HG02678 (cell line): Measurements from ENCODE around the gene KRT14.
"Not testable (repeated sequence)": the region's sequence is repeated elsewhere in the genome, so short reads cannot be mapped to it uniquely, and the experiment has no call there.

ENCODE experiments used
- ATAC-seq: cut with Tn5 transposase; IDR thresholded peaks from one replicate; pipeline ENCODE4 v1.9.1; 2021; ENCODE audit warnings: mild to moderate bottlenecking, moderate library complexity; ENCODE audit not compliant: unreplicated experiment

The KRT14 gene

DNA sequence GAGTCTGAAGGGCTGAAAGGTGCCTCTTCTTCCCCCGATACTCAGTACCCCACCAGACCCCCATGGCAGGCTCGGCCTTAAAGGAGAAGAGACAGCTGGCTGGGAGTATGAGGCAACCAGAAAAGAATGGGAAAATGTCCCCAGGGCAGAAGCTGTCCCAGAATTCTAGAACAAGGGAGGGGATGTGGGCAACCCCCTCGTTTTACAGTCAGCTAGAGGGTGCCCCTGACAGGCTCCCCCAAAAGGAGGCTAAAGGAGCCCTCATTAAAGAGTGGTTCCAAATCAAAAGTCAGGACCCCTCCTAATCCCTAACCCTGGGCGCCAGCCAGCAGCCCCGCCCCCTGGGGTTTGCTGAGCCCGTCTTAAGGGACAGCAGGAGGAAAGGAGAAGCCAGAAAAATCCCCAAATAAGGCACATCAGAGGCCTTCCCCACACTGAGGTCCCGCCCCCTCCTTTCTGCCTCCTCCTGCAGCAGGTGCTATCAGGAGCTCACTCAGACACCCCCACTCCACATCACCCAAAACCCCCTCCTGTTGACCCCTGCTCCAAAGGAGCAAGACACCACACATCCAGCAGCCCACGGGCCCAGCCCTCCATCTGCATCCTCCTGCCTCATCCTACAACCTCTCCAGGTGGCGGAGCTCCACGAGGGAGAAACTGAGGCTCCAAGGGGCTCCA lies 36.6 kb upstream of the KRT14 start:
- ATAC-seq, result not testable (repeated sequence)

DNA sequence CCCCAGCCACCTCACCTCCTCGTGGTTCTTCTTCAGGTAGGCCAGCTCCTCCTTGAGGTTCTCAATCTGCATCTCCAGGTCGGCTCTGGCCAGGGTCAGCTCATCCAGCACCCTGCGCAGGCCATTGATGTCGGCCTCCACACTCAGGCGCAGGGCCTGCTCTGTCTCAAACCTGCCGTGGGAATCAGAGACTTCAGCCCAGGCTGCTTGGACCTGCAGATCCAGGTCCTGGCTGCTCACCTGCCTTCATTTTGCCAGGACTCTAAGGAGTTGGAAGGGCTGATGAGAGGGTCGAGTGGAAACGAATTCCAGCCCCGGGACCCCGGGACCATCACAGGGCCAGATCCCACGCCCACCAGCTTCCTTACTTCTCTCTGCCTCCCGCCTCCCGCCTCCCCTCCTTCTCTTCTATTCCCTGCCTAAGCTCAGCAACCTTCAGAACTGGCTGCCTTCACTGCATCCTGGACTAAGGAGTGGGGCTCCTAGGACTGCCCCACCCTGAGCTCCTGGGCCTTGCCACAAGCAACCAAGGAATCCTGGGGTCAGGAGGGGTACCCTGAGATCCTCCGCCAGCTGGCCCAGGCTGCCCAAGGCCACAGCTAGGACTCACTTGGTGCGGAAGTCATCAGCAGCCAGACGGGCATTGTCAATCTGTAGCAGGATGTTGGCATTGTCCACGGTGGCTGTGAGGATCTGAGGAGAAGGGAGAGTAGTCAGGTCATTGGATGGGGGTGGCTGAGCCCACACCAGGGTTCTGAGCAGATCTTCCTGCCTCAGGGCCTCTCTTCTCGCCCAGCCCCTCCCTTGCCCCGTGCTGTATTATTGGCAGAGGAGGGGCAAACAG lies 35.9 kb upstream of the KRT14 start:
- not testable (repeated sequence) for ATAC-seq

DNA sequence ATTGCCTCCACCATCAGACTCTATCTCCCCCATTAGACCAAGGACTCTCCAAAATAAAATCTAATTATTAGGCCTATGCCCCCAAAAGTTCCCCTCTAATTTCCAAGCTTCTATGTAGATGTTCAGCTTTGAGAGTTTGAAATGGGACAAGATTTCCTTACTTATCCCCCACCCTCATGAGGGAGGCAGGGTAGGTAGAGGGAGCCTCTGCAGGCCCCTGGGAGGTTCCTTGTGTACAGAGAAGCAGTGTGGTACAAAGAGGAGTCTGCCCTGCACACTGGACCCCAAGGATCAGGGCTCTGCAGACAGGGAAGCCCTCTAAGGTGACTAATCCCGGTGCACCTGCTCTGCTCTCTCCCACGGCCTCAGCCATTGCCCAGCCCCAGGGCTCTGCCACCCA lies 35.2 kb upstream of the KRT14 start:
- ATAC-seq, result no peak

DNA sequence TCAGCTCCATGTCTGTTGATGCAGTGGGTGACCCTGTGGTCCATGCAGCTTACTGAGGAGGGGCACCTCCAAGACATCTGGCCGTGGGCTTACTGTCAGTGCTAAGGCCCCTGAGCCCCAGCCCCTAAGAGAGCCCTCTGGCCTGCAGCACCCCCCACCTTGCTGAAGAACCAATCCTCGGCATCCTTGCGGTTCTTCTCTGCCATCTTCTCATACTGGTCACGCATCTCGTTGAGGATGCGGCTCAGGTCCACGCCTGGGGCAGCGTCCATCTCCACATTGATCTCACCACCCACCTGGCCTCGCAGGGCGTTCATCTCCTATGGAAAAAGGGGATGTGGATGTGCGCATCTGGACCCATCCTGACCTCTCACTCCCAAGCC lies 34.7 kb upstream of the KRT14 start:
- ATAC-seq, result not testable (repeated sequence)

DNA sequence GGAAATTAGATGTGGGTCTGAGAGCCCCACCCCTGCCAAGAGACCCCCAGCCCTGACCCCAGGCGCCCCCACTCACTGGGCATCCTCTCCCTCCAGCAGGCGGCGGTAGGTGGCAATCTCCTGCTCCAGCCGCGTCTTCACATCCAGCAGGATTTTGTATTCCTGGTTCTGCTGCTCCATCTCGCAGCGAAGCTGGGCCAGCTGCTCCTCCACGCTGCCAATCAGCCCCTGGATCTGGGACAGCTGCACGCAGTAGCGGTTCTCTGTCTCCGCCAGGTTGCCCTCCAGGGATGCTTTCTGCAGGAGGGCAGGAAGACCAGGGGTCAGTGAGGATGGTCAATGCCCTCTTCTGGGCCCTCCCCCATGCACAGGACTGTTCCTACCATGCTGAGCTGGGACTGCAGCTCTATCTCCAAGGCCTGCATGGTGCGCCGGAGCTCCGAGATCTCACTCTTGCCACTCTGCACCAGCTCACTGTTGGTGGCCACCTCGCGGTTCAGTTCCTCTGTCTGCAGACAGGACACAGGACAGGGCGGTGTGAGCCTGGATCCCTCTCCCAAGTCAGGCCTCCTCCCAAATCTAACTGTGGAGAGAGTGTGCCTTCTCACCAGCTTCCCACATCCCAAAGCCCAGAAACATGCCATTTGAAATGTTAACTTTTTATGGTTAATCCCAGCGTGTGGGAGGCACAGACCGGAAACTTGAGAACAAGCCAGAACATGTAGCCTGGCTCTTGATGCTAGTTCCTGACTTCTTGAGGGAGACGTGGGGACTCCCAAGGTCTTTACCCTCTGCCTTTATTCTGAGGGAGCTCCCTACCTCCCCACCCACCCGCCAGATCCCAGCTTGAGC lies 34.1 kb upstream of the KRT14 start:
- ATAC-seq, result no peak

DNA sequence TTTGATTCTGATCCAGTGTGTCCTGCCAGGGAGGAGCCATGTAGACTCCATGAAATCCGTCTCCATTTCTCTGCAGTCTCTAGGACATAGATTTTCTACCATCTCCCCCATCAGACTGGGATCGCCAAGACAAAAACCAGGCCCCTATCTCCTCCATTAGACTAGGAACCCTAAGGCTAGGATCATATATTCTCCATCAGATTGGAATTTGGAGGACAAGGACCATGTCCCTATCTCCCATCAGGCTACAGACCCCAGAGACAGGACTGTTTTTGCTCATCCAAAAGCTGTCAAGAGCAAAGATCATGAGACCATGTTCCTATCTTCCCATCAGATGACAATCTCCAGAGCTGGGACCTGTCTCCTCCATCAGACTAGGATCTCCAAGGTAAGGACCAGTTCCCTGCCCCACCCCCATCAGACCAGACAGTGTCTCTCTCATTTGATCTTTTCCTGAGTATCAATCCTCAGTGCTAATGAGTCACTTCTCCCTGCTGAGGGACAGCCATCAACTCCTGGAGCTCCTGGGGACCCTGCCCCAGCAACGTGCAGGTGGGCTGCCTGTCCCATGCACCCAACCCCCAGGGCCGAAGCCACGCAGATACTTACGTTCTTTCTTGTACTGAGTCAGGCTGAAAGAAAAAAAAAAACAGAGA lies 33.4 kb upstream of the KRT14 start:
- not testable (repeated sequence) for ATAC-seq

DNA sequence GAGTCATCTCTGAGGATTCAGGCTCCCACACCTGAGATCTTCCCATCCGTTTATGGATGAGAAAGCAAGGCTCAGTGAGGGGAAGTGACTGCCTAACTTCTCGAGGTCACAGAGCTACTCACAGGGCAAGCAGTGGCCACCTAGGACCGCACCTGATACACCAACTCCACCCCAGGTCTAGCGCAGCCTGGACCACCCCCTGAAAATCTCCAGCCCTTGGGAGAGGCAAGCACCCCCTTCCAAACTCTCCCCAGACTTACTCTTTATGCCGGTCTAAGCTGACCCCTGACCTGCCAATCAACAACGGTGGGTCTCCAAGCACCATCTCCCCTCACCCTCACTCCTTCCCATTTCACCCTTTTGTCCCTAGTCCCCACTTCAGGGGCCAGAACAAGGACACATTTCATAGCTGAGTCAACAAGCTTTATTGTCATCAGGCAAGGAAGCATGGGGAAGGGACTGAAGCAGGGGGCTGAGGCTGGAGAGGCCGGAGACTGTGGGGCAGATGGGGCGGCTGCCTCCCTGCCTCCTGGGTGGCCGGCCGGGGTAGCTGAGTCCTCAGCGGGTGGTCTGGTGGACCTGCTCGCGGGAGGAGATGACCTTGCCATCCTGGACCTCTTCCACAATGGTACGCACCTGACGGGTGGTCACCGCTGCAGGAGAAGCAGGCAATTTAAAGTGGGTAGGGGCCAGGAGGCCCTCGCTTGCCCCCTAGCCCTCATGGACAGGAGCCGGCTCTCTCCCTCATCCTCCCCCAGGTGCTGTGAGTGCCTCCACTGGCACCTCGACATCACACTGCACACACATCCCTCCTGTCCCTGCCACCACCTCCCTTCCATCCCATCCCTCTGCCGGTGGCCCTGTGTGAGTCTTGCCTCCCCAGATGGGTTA lies 32.6 kb upstream of the KRT14 start:
- no peak for ATAC-seq

DNA sequence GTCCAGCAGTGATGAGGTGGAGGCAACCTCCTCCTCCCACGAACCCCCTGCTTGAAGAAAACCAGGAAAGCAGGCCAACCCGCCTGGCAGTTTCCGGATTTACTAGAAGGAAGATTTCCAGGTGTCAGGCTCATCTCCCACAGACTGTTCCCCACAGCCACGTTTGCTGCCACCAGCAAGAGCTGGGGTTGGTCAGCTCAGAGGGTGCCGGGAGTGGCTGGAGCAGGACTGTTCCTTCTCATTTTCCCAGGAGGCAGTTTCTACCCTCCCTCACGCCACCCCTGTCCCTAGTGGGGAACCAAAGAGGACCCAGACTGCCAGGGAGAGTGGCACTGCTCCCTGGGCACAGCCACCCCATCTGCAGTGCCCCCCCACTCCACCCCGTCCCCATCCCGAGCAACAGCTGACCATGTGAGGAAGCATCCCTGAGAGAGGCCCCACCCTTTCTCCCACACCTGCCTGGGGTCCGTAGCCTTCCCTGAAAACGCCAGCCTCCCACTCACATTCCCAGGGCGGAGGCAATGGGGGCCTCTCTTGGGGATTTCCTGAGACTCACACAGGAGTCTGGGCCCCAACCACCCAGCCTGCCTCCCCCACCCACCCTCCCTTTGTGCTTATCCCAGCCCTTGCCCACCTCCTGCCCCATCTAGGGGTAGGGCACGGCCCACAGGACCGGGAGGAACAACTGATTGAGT lies 31.8 kb upstream of the KRT14 start:
- ATAC-seq, result no peak

DNA sequence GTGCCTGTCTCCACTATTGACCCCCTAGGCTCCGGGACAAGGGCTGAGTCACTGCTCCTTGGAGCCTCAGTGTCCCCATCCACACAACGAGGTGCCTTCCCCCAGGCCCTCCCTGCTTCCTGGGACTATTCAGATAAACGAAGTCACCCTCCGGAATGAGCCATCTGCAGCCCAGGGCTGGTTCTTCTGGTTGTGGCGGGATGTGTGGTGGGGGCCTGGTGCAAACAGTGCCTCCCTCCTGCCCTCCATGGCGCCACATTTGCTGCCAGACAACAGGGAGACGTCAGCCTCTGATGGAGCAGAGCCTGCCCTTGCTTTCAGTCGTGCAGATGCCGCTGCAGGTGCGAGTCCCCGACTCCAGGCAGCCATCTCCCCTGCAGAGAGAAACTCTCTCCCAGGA lies 31.0 kb upstream of the KRT14 start:
- no peak for ATAC-seq

DNA sequence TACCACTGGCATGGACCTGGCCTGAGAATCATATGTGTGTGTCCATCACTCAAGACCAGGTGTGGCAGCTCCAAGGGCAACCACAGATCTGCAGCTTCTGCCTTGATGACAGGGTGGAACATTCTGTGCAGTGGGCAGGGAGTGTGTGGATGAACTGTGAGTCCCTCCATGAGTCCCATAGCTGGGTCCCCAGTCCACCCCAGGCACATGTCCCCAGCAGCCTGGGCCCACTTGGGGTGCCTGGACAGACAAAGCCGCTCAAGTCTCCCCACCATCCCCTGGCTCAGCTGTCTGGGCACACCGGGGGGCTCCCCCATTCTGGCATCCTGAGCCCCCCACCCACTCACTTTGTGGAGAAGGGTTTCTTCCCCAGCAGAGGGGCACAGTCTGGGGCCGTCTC lies 30.4 kb upstream of the KRT14 start:
- no peak for ATAC-seq

DNA sequence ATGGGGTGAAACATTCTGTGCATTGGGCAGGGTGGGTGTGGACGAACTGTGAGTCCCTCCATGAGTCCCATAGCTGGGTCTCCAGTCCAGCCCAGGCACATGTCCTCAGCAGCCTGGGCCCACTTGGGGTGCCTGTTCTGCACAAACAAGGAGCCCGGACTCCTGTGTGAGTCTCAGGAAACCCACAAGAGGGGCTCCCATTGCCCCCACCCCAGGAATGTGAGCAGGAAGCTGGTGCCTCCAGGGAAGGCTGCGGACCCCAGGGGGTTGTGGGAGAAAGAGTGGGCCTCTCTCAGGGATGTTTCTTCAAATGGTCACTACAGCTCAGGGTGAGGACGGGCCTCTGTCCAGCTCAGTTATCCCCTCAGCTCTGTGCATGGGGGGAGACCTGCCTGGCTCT lies 29.8 kb upstream of the KRT14 start:
- ATAC-seq, result not testable (repeated sequence)

DNA sequence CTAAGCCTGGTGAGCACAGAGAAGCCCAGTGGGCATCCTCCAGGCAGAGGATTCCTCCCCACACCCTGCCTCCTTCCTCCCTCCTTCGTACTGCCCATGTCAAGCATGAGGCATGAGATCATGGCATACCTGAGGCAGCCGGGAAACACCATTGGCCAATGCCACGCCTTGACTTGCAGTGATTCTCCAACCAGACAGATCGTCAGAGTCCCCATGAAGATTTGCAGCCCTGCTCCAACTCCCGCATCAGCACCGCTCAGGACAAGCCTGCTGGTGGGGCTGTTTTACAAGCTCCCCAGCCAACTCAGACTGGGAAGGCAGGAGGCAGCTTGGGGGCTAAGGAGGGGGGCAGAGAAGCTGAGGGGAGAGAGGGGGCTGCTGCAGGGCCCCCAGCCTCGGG lies 28.8 kb upstream of the KRT14 start:
- ATAC-seq, result no peak

DNA sequence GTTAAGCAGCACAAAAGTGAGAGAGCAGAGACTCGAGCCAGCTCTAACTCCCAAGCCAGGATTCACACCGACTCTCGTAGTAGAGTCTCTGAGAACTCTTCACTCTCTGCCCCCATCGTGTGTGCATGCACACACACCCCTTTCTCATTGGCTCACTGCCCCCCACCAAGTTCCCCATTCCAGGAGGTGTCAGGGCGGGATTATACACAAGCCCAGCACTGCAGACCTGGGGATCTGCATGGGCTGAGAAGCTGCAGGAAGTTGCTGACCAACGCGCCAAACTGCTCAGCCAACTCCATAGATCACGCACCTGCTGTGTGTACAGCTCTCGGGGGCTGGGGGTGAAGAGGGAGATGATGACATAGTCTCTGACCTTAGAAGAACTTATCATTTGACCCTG lies 28.1 kb upstream of the KRT14 start:
- not testable (repeated sequence) for ATAC-seq

DNA sequence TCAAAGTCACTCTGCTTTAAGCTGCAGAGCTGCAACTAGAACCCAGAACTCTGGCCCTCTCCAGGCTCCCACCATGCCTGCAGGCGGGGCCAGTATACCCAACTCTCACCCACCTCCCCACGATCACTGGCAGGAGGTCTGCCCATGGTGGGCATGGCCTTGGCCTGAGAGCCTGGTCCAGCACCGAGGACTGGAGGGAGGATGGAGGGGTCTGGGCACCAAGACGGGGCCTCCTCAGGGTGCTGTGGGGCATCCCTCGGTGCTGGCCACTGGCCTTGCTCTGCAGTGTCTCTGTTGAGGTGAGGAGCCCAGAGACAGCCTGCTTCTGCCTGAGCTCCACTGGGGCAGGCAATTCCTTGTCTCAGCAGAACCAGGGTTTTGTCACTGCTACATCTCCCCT lies 27.4 kb upstream of the KRT14 start:
- no peak for ATAC-seq

DNA sequence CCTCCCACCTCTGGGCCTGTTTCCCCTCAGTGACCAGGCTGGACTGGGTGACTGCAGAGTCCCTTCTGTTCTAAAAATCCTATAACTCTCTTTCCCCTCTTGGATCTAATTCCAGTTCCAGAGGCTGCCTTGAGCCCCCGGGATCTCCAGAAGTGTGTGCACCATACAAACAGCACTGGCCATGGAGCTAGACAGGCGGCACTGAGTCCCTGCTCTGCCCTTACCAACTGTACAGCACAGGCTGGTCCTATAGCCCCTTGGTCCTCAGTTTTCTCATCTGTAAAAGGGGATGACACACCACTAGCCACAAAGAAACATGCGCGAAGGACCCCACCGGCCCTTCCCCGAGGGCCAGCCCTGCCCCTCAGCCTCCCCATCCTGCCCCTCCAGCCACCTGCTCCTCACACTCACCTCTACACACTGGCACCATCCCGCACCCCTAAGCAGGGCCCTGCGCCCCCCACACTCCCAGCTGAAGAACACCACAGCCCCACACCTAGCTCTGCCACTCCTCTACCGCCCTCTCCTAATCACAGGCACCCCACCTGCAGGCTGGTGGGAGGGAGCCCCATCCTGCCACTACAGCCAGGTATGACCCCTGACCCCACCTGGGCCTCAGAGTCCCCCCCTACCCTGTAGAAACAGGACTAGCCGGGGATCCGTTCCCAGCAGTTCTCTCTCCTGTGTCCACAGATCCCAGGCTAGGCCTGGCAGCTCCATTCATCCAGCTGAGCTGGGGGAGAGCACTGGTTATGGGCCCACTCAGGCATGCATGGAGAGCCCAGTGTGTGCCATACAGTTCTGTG lies 26.8 kb upstream of the KRT14 start:
- no peak for ATAC-seq

DNA sequence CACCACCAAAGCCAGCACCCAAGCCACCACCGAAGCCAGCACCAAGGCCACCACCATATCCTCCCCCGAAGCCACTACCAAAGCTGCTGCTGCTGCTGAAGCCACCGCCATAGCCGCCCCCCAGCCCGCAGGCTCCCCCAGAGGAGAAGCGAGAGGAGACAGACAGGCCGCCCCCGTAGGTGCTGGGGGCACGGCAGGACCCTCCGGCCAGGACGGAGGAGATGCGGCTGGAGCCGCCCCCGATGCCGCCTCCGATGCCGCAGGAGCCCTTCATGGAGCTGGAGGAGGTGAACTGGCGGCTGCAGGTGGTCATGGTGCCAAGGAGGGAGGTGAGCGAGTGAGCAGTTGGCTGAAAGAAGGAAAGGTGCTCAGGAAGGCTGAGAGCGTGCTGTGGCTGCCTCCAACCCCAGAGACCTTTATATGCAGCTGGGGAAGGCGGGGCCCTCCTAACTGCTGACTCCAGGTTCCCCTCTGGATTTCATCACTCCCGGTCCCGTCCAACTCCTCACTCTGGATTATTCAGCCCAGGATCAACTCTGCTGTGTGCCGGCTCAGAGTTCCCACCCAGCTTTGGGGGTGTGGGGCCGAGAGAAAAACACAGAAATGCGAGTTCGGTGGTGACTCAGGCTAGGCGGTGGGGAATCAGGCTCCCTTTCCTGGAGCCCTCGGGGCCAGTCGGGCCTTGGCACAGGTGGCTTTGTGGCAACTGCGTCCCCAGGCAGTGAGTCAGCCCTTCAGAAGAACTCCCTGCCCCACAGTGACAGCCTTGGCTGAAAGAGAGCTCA lies 25.9 kb upstream of the KRT14 start, which contains the start of gene KRT16:
Gene KRT16, minus strand, starts transcription at position 392 of the 785 bp plus-strand sequence. Its CDS starts 79 bp downstream, at position 313.
- not testable (repeated sequence) for ATAC-seq

DNA sequence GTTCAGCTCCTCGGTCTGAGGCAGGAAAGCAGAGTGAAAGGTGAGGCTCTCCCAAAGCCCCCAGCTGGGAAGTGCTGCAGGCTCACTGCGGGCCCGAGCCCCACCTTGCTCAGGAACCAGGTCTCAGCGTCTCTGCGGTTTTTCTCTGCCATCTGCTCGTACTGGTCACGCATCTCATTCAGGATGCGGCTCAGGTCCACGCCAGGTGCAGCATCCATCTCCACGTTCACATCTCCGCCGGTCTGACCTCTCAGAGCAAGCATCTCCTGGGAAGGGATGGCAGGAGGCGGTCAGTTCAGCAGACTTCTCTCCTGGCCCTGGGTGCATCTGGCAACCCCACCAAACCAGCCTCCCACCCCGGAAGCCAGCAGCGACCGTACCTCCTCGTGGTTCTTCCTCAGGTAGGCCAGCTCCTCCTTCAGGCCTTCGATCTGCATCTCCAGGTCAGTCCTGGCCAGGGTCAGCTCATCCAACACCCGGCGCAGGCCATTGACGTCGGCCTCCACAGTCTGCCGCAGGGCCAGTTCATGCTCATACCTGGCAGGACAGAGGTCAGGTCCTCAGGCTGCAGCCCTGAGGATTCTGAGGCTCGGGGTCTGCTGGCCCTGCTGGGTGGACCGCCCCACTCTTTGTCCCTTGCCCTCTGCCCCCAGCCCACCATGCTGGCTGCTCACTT lies 24.4 kb upstream of the KRT14 start:
- no peak for ATAC-seq
